ENCODE data around the gene QARS1. TPM values are rescaled to one million over a fixed set of nuclear protein-coding genes. Genes with fewer than 3 reads are reported as not detected.

Gene QARS1
- total and polyA plus RNA-seq, 10 of the 15 experiments (the other 5 are each of a cell fraction or from before 2014, with no cell fraction given), result 168 to 476 (median 318) TPM

GRCh38 chr3:49093853-49094767 is 10.4 kb downstream of the QARS1 start, which contains the start of gene QRICH1 (continued):
- TF ChIP-seq E4F1 (IDR thresholded peaks at IDR 0.05; ENCODE audit: borderline replicate concordance, partially characterized antibody), result peak; percentile 93
- no peak for TF ChIP-seq BMI1 (IDR thresholded peaks at IDR 0.05; ENCODE audit: borderline replicate concordance)
- TF ChIP-seq CTCF (IDR thresholded peaks at IDR 0.05 in 2 of 3, conservative IDR thresholded peaks at IDR 0.05 in 1 of 3; ENCODE audit: control insufficient read depth in 2 of 3, extremely low read depth in 1 of 3, insufficient read depth in 1 of 3, low read depth in 3 of 3, low read length in 3 of 3), result peak; percentile 54 to 73 (median 65)
- TF ChIP-seq CBFB (IDR thresholded peaks at IDR 0.05; ENCODE audit: low read depth), result peak; percentile 100
- no peak for TF ChIP-seq ZBTB4 (CRISPR knock-in tag; IDR thresholded peaks at IDR 0.05)
- peak; percentile 9; the same call in 1 of the 2 replicates for TF ChIP-seq PAX5 (IDR thresholded peaks at IDR 0.05; ENCODE audit: borderline replicate concordance, low read depth, low read length)
- no peak for TF ChIP-seq PBX3 (IDR thresholded peaks at IDR 0.05; ENCODE audit: insufficient replicate concordance, low read depth, low read length)
- TF ChIP-seq MLLT1 (IDR thresholded peaks at IDR 0.05), result peak; percentile 80
- TF ChIP-seq RAD51 (IDR thresholded peaks at IDR 0.05), result no peak
- TF ChIP-seq GATAD2B (conservative IDR thresholded peaks at IDR 0.05; ENCODE audit: low read depth), result peak; percentile 62
- TF ChIP-seq FOXM1 (IDR thresholded peaks at IDR 0.05; ENCODE audit: low read depth, low read length), result 0 out of 2 replicates have a peak, but pooled peaks have one; percentile 37
- TF ChIP-seq BHLHE40 (IDR thresholded peaks at IDR 0.05; ENCODE audit: borderline replicate concordance in 1 of 2, low read depth in 2 of 2, low read length in 1 of 2), result peak in 1 of 2 experiments; percentile 44; a peak in 1 of 4 replicates
- peak; percentile 47 for TF ChIP-seq RAD21 (IDR thresholded peaks at IDR 0.05; ENCODE audit: insufficient read depth, low read depth, low read length)
